IMR-90 (cell line): ENCODE data around the gene MAP2. TPM values are rescaled to one million over a fixed set of nuclear protein-coding genes. Genes with fewer than 3 reads are reported as not detected.

ENCODE experiments used
- ATAC-seq: fragments of 200-7000 bp; cut with Tn5 transposase; 2 replicates; pipeline ENCODE4 v1.9.1; 2020; ENCODE audit warnings: low read depth, mild to moderate bottlenecking, moderate library complexity
- BruUV-seq: library from RNA; stranded (reverse); fragments of 400-500 nt; replicated peaks from 2 replicates; lab custom pipeline; 2021; lab: Mats Ljungman, UMichigan
- CTCF ChIA-PET: fragments of 300-600 bp; formaldehyde crosslinking; extraction: SDS; loops from one replicate; lab custom pipeline; 2021; ENCODE audit warnings: antibody characterized with exemption; lab: Yijun Ruan, JAX
- POLR2A ChIA-PET: fragments of 300-600 bp; sonication (Branson Sonifier 250); formaldehyde crosslinking; loops from one replicate; lab custom pipeline; 2022; ENCODE audit warnings: antibody characterized with exemption; ENCODE audit not compliant: unreplicated experiment; lab: Charles Lee
- DNase-seq: peaks from one replicate; pipeline ENCODE4 v3.0.0; 2013
- H2AFZ ChIP-seq: replicated peaks from 2 replicates; pipeline ENCODE3; 2013; ENCODE audit warnings: low read length, mild to moderate bottlenecking; ENCODE audit not compliant: poor library complexity
- H2AK5ac ChIP-seq: 2 replicates; pipeline ENCODE4 v1.6.1; 2013; ENCODE audit warnings: low read depth, low read length, inconsistent platforms
- H2AK9ac ChIP-seq: replicated peaks from 2 replicates; pipeline ENCODE3; 2013; ENCODE audit warnings: mild to moderate bottlenecking, low read depth, low read length, moderate library complexity; ENCODE audit not compliant: poor library complexity
- H2BK120ac ChIP-seq: 2 replicates; pipeline ENCODE4 v1.6.1; 2013; ENCODE audit warnings: low read depth, low read length, inconsistent platforms
- H2BK15ac ChIP-seq: 3 replicates; pipeline ENCODE4 v1.6.1; 2013; ENCODE audit warnings: low read depth, low read length, inconsistent platforms
- H2BK20ac ChIP-seq: 2 replicates; pipeline ENCODE4 v1.6.1; 2013; ENCODE audit warnings: low read depth, mild to moderate bottlenecking, inconsistent platforms, low read length, moderate library complexity
- H2BK5ac ChIP-seq: 2 replicates; pipeline ENCODE4 v1.6.1; 2013; ENCODE audit warnings: mild to moderate bottlenecking, low read depth, low read length, inconsistent platforms; ENCODE audit not compliant: poor library complexity, severe bottlenecking
- H3K14ac ChIP-seq: replicated peaks from 2 replicates; pipeline ENCODE4 v1.6.1; 2013; ENCODE audit warnings: low read depth, low read length, inconsistent platforms
- H3K18ac ChIP-seq: 2 replicates; pipeline ENCODE4 v1.6.1; 2013; ENCODE audit warnings: low read depth, low read length, control low read depth
- H3K23ac ChIP-seq: 2 replicates; pipeline ENCODE4 v1.6.1; 2013; ENCODE audit warnings: low read depth, low read length, inconsistent platforms
- H3K27ac ChIP-seq: 2 replicates; pipeline ENCODE4 v1.5.1; 2013; ENCODE audit warnings: mild to moderate bottlenecking, control low read depth, low read length; ENCODE audit not compliant: insufficient read depth
- H3K27me3 ChIP-seq: 2 replicates; pipeline ENCODE4 v1.6.1; 2013; ENCODE audit warnings: low read length; ENCODE audit not compliant: control insufficient read depth, insufficient read depth
- H3K36me3 ChIP-seq: 2 replicates; pipeline ENCODE4 v1.6.1; 2013; ENCODE audit warnings: low read length, mixed read lengths; ENCODE audit not compliant: control insufficient read depth, insufficient read depth
- H3K4ac ChIP-seq: 2 replicates; pipeline ENCODE4 v1.6.1; 2013; ENCODE audit warnings: low read depth, low read length, inconsistent platforms
- H3K4me1 ChIP-seq: 2 replicates; pipeline ENCODE4 v1.6.1; 2013; ENCODE audit warnings: low read length, mixed read lengths; ENCODE audit not compliant: control insufficient read depth, insufficient read depth
- H3K4me2 ChIP-seq: 2 replicates; pipeline ENCODE4 v1.6.1; 2013; ENCODE audit warnings: low read depth, mild to moderate bottlenecking, control low read depth, low read length, moderate library complexity
- H3K4me3 ChIP-seq: 2 replicates; pipeline ENCODE4 v1.5.1; 2013; ENCODE audit warnings: low read depth, mild to moderate bottlenecking, control low read depth, low read length, moderate library complexity; ENCODE audit not compliant: insufficient read depth
- H3K56ac ChIP-seq: 2 replicates; pipeline ENCODE4 v1.6.1; 2013; ENCODE audit warnings: low read length, inconsistent platforms; ENCODE audit not compliant: insufficient read depth; ENCODE audit errors: extremely low read depth
- H3K79me1 ChIP-seq, 2 experiments: 2 replicates each; pipeline ENCODE4 v1.6.1; 2013; ENCODE audit warnings: low read length in 2 of 2, inconsistent platforms in 1 of 2, low read depth in 1 of 2
- H3K9ac ChIP-seq: 2 replicates; pipeline ENCODE4 v1.6.1; 2013; ENCODE audit warnings: low read depth, low read length, control low read depth
- H3K9me1 ChIP-seq: 2 replicates; pipeline ENCODE4 v1.6.1; 2013; ENCODE audit warnings: low read length, inconsistent platforms; ENCODE audit not compliant: insufficient read depth
- H3K9me3 ChIP-seq: 2 replicates; pipeline ENCODE4 v1.6.1; 2013; ENCODE audit warnings: low read length; ENCODE audit not compliant: control insufficient read depth, insufficient read depth
- H4K20me1 ChIP-seq: 2 replicates; pipeline ENCODE4 v1.6.1; 2013; ENCODE audit warnings: low read length, inconsistent platforms; ENCODE audit not compliant: insufficient read depth
- H4K5ac ChIP-seq: 2 replicates; pipeline ENCODE4 v1.6.1; 2013; ENCODE audit warnings: mild to moderate bottlenecking, low read depth, low read length, control low read depth
- H4K8ac ChIP-seq, 2 experiments: 2 replicates each; pipeline ENCODE4 v1.6.1; 2013; ENCODE audit warnings: low read depth in 2 of 2, low read length in 2 of 2, control low read depth in 1 of 2, inconsistent platforms in 1 of 2
- H4K91ac ChIP-seq: 2 replicates; pipeline ENCODE4 v1.6.1; 2013; ENCODE audit warnings: low read depth, low read length, inconsistent platforms; ENCODE audit not compliant: insufficient read depth
- BHLHE40 ChIP-seq: fragments of 150-350 bp; IDR thresholded peaks from 2 replicates; pipeline ENCODE4 v1.6.1; 2016; ENCODE audit warnings: mild to moderate bottlenecking, low read depth, low read length
- CHD1 ChIP-seq: IDR thresholded peaks from 2 replicates; pipeline ENCODE4 v1.6.1; 2012; ENCODE audit warnings: low read depth, low read length, improper control_type of control experiment
- CTCF ChIP-seq: conservative IDR thresholded peaks from 2 replicates; pipeline ENCODE4 v1.5.1; 2012; ENCODE audit warnings: mild to moderate bottlenecking, low read depth, low read length, improper control_type of control experiment
- MAZ ChIP-seq: IDR thresholded peaks from 2 replicates; pipeline ENCODE4 v1.6.1; 2012; ENCODE audit warnings: low read depth, mild to moderate bottlenecking, low read length, improper control_type of control experiment, moderate library complexity, borderline replicate concordance
- MXI1 ChIP-seq: IDR thresholded peaks from 2 replicates; pipeline ENCODE4 v1.6.1; 2012; ENCODE audit warnings: low read depth, mild to moderate bottlenecking, low read length, moderate library complexity, borderline replicate concordance
- POLR2A ChIP-seq: IDR thresholded peaks from 2 replicates; pipeline ENCODE4 v1.6.1; 2012; ENCODE audit warnings: mild to moderate bottlenecking, low read depth, low read length
- RAD21 ChIP-seq: IDR thresholded peaks from 2 replicates; pipeline ENCODE4 v1.6.1; 2012; ENCODE audit warnings: low read length, improper control_type of control experiment
- RFX5 ChIP-seq: IDR thresholded peaks from 2 replicates; pipeline ENCODE4 v1.8.0; 2012; ENCODE audit warnings: low read depth, mild to moderate bottlenecking, low read length, moderate library complexity
- WGBS, 2 experiments: methylation state at CpG; one replicate each; pipeline versions ENCODE4 v1.1.5 to v1.1.7; 2013; ENCODE audit warnings: missing lambda C conversion rate in 2 of 2; ENCODE audit not compliant: insufficient read length in 1 of 2; ENCODE audit errors: extremely low coverage in 2 of 2; 5-methylcytosine and 5-hydroxymethylcytosine counted together
- dilution Hi-C: fragments of 300-500 bp; cut with HindIII; formaldehyde crosslinking; loops from one replicate; pipeline ENCODE4 v1.14.3; 2018; ENCODE audit warnings: low sequenced_read_pairs; ENCODE audit not compliant: unreplicated experiment
- in situ Hi-C: fragments of 300-500 bp; cut with MboI; formaldehyde crosslinking; loops from 3 replicates; pipeline ENCODE4 v1.14.3; 2019; ENCODE audit warnings: low sequenced_read_pairs, inconsistent platforms, mixed read lengths
- intact Hi-C: fragments of 100-400 bp; cut with micrococcal nuclease; formaldehyde crosslinking; loops from 2 replicates; pipeline ENCODE4 v1.10.0; 2022
- polyA plus RNA-seq, 3 experiments: library from polyadenylated mRNA; depleted of rRNA; stranded (reverse); fragments of >200 nt; gene quantifications; 2 replicates each; pipeline ENCODE4 v1.2.3, GENCODE V29; 2012; ENCODE audit warnings: low replicate concordance in 1 of 3
- total RNA-seq: library from RNA; depleted of rRNA; stranded (reverse); fragments of >200 nt; gene quantifications from 2 replicates; pipeline ENCODE4 v1.2.3, GENCODE V29; 2012
- TF ChIP-seq, protein P1 (sequence below): fragments of 150-350 bp; IDR thresholded peaks from 2 replicates; pipeline ENCODE4 v1.6.1; 2016; ENCODE audit warnings: low read depth, mild to moderate bottlenecking, low read length, moderate library complexity, borderline replicate concordance

Gene MAP2
- total and polyA plus RNA-seq, 2 of the 4 experiments (the other 2 are of a cell fraction) = 0.29 to 0.36 TPM

GRCh38 chr2:209391776-209392401 lies 32.0 kb upstream of the MAP2 start:
- H3K79me1 ChIP-seq = no peaks in the 10 kb centered on the region
- H3K27ac ChIP-seq = no peak overlapping the region
- H3K36me3 ChIP-seq = no peaks in the 10 kb centered on the region
- no peak overlapping the region for H2BK20ac ChIP-seq
- H3K18ac ChIP-seq = no peak overlapping the region
- ChIA-PET CTCF (interaction anchor here (1.8 kb wide), 1 partner anchor 57 kb away, joined by 4 read pairs; no protein-coding TSS in a partner anchor), POLR2A (no interaction called here)
- H3K9me1 ChIP-seq = no peaks in the 10 kb centered on the region
- TF ChIP-seq MAZ (no peak), MXI1 (no peak), CTCF (no peak), POLR2A (no peak), RAD21 (no peak), CHD1 (no peak), RFX5 (no peak), BHLHE40 (no peak)
- TF ChIP-seq, protein P1, sequence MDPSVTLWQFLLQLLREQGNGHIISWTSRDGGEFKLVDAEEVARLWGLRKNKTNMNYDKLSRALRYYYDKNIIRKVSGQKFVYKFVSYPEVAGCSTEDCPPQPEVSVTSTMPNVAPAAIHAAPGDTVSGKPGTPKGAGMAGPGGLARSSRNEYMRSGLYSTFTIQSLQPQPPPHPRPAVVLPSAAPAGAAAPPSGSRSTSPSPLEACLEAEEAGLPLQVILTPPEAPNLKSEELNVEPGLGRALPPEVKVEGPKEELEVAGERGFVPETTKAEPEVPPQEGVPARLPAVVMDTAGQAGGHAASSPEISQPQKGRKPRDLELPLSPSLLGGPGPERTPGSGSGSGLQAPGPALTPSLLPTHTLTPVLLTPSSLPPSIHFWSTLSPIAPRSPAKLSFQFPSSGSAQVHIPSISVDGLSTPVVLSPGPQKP = no peak
- no peak overlapping the region for H3K4ac ChIP-seq
- WGBS, 2 experiments = no CpG with 5 or more reads among the region's 3 CpGs
- intact Hi-C loops = no loop called here
- no TSS peak for BruUV-seq
- dilution Hi-C loops = no loop called here
- no peaks in the 10 kb centered on the region for H3K4me1 ChIP-seq
- H3K9me3 ChIP-seq = no peaks in the 10 kb centered on the region
- no peak overlapping the region for H2AFZ ChIP-seq
- H2AK9ac ChIP-seq = no peak overlapping the region
- no peak overlapping the region for H3K4me2 ChIP-seq
- H3K56ac ChIP-seq = no peak overlapping the region
- no peak overlapping the region for H2AK5ac ChIP-seq
- H3K23ac ChIP-seq = no peak overlapping the region
- DNase-seq = peak; percentile 0
- no peak overlapping the region for H2BK5ac ChIP-seq
- H3K4me3 ChIP-seq = no peak overlapping the region
- no peak overlapping the region for H3K14ac ChIP-seq
- no peak overlapping the region for H4K5ac ChIP-seq
- H4K20me1 ChIP-seq = no peaks in the 10 kb centered on the region
- no peak for ATAC-seq
- no peak overlapping the region for H2BK120ac ChIP-seq
- H3K27me3 ChIP-seq = no peaks in the 10 kb centered on the region
- no peak overlapping the region for H2BK15ac ChIP-seq
- H4K91ac ChIP-seq = no peak overlapping the region
- no peak overlapping the region for H3K9ac ChIP-seq
- in situ Hi-C loops = no loop called here
- H4K8ac ChIP-seq = no peak overlapping the region
